OCI-LY3 (cell line): ENCODE data around the gene CHSY3.

ENCODE experiments used
- H2AFZ ChIP-seq: fragments of 200-600, 300-600 bp; shearing (Covaris generic); 2 replicates; pipeline ENCODE4 v1.6.0; 2014; ENCODE audit warnings: antibody characterized with exemption, low read depth, low read length
- H3K27ac ChIP-seq: fragments of 200-600, 300-600 bp; sonication (generic); 2 replicates; pipeline ENCODE4 v1.5.1; 2014; ENCODE audit warnings: mild to moderate bottlenecking, low read length, moderate library complexity, mixed read lengths
- H3K27me3 ChIP-seq: fragments of 200-600, 300-600 bp; sonication (generic); 2 replicates; pipeline ENCODE4 v1.6.1; 2014; ENCODE audit warnings: low read depth, low read length, mixed read lengths
- H3K36me3 ChIP-seq: fragments of 200-600, 300-600 bp; sonication (generic); replicated peaks from 2 replicates; pipeline ENCODE3; 2014; ENCODE audit warnings: low read depth, low read length, mixed read lengths
- H3K4me1 ChIP-seq: fragments of 300-600, 200-600 bp; sonication (generic); 2 replicates; pipeline ENCODE4 v1.6.1; 2014; ENCODE audit warnings: low read length, mixed read lengths
- H3K4me2 ChIP-seq: fragments of 200-600, 300-600 bp; sonication (generic); 2 replicates; pipeline ENCODE4 v1.6.1; 2014; ENCODE audit warnings: low read length, mixed read lengths
- H3K4me3 ChIP-seq: fragments of 300-600, 200-600 bp; sonication (generic); 2 replicates; pipeline ENCODE4 v1.5.1; 2014; ENCODE audit warnings: antibody characterized with exemption, mild to moderate bottlenecking, low read length, moderate library complexity
- H3K79me2 ChIP-seq: fragments of 300-600, 200-600 bp; shearing (Covaris generic); 2 replicates; pipeline ENCODE4 v1.6.1; 2014; ENCODE audit warnings: mild to moderate bottlenecking, low read length, mixed read lengths
- H3K9ac ChIP-seq: fragments of 300-600, 200-600 bp; shearing (Covaris generic); 2 replicates; pipeline ENCODE4 v1.6.0; 2014; ENCODE audit warnings: mild to moderate bottlenecking, low read length, moderate library complexity
- H3K9me3 ChIP-seq: fragments of 200-600, 300-600 bp; shearing (Covaris generic); 2 replicates; pipeline ENCODE4 v1.6.1; 2014; ENCODE audit warnings: low read length, mixed read lengths; ENCODE audit not compliant: insufficient read depth
- H4K20me1 ChIP-seq: fragments of 200-600, 300-600 bp; sonication (generic); 2 replicates; pipeline ENCODE4 v1.6.1; 2016; ENCODE audit warnings: low read length, mixed read lengths; ENCODE audit not compliant: insufficient read depth
- EZH2phosphoT487 ChIP-seq: fragments of 200-600 bp; shearing (Covaris generic); IDR thresholded peaks from 2 replicates; pipeline ENCODE4 v1.6.1; 2018; ENCODE audit warnings: antibody characterized with exemption, mixed run types, low read depth
- TF ChIP-seq, protein P1 (sequence below): fragments of 200-600, 300-600 bp; sonication (generic); IDR thresholded peaks from 2 replicates; pipeline ENCODE4 v1.5.1; 2014; ENCODE audit warnings: antibody characterized with exemption, low read length, low read depth

Gene CHSY3

GRCh38 chr5:129962506-129962905 lies 58.2 kb downstream of the CHSY3 start:
- Histone ChIP-seq H3K27me3 (no peaks in the 10 kb centered on the region), H4K20me1 (no peaks in the 10 kb centered on the region), H3K4me3 (no peak overlapping the region), H3K9ac (no peak overlapping the region), H3K9me3 (no peaks in the 10 kb centered on the region), H3K36me3 (no peaks in the 10 kb centered on the region), H2AFZ (no peak overlapping the region), H3K79me2 (no peaks in the 10 kb centered on the region), H3K27ac (no peak overlapping the region), H3K4me1 (no peaks in the 10 kb centered on the region), H3K4me2 (no peak overlapping the region)
- TF ChIP-seq, protein P1, sequence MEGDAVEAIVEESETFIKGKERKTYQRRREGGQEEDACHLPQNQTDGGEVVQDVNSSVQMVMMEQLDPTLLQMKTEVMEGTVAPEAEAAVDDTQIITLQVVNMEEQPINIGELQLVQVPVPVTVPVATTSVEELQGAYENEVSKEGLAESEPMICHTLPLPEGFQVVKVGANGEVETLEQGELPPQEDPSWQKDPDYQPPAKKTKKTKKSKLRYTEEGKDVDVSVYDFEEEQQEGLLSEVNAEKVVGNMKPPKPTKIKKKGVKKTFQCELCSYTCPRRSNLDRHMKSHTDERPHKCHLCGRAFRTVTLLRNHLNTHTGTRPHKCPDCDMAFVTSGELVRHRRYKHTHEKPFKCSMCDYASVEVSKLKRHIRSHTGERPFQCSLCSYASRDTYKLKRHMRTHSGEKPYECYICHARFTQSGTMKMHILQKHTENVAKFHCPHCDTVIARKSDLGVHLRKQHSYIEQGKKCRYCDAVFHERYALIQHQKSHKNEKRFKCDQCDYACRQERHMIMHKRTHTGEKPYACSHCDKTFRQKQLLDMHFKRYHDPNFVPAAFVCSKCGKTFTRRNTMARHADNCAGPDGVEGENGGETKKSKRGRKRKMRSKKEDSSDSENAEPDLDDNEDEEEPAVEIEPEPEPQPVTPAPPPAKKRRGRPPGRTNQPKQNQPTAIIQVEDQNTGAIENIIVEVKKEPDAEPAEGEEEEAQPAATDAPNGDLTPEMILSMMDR, result no peak
- no peak for TF ChIP-seq EZH2phosphoT487

- H3K9me3 ChIP-seq, result no peaks in the 10 kb centered on the region
- no peak overlapping the region for H2AFZ ChIP-seq
- H4K20me1 ChIP-seq, result no peaks in the 10 kb centered on the region
- no peaks in the 10 kb centered on the region for H3K27me3 ChIP-seq
- no peak overlapping the region for H3K4me2 ChIP-seq
- H3K4me1 ChIP-seq, result no peaks in the 10 kb centered on the region
- H3K4me3 ChIP-seq, result no peak overlapping the region
- H3K9ac ChIP-seq, result no peak overlapping the region
- H3K27ac ChIP-seq, result no peak overlapping the region
- TF ChIP-seq, protein P1, result no peak
- TF ChIP-seq EZH2phosphoT487, result no peak
- H3K36me3 ChIP-seq, result no peaks in the 10 kb centered on the region
- H3K79me2 ChIP-seq, result no peaks in the 10 kb centered on the region
Observed at GRCh38 chr5:129963359-129963758, 59.1 kb downstream of the CHSY3 start.

- Histone ChIP-seq H3K4me1 (no peaks in the 10 kb centered on the region), H3K27ac (no peak overlapping the region), H4K20me1 (no peaks in the 10 kb centered on the region), H3K36me3 (no peaks in the 10 kb centered on the region), H3K4me2 (no peak overlapping the region), H3K79me2 (no peaks in the 10 kb centered on the region), H3K4me3 (no peak overlapping the region), H3K9me3 (no peaks in the 10 kb centered on the region), H2AFZ (no peak overlapping the region), H3K9ac (no peak overlapping the region), H3K27me3 (no peaks in the 10 kb centered on the region)
- TF ChIP-seq, protein P1, result no peak
- no peak for TF ChIP-seq EZH2phosphoT487
Observed at GRCh38 chr5:129966071-129966470, 61.8 kb downstream of the CHSY3 start.

- no peak overlapping the region for H3K4me3 ChIP-seq
- H4K20me1 ChIP-seq, result no peaks in the 10 kb centered on the region
- no peaks in the 10 kb centered on the region for H3K4me1 ChIP-seq
- H3K9ac ChIP-seq, result no peak overlapping the region
- no peaks in the 10 kb centered on the region for H3K79me2 ChIP-seq
- TF ChIP-seq, protein P1, result no peak
- no peak for TF ChIP-seq EZH2phosphoT487
- H3K36me3 ChIP-seq, result no peaks in the 10 kb centered on the region
- no peak overlapping the region for H2AFZ ChIP-seq
- H3K4me2 ChIP-seq, result no peak overlapping the region
- H3K27me3 ChIP-seq, result no peaks in the 10 kb centered on the region
- H3K9me3 ChIP-seq, result no peaks in the 10 kb centered on the region
- no peak overlapping the region for H3K27ac ChIP-seq
Observed at GRCh38 chr5:129971714-129972113, 67.4 kb downstream of the CHSY3 start.
